NK-92 treated with Interleukin-12 subunit alpha and Interleukin-12 subunit beta, amount 100 ng/mL, for 24 hours (cell line): ENCODE data around the gene GPR141.
"Not testable (repeated sequence)": the region's sequence is repeated elsewhere in the genome, so short reads cannot be mapped to it uniquely, and the experiment has no call there.

Experiments
- DNase-seq: peaks from one replicate; lab custom pipeline; 2025; lab: John Stamatoyannopoulos, UW

Gene GPR141

DNA sequence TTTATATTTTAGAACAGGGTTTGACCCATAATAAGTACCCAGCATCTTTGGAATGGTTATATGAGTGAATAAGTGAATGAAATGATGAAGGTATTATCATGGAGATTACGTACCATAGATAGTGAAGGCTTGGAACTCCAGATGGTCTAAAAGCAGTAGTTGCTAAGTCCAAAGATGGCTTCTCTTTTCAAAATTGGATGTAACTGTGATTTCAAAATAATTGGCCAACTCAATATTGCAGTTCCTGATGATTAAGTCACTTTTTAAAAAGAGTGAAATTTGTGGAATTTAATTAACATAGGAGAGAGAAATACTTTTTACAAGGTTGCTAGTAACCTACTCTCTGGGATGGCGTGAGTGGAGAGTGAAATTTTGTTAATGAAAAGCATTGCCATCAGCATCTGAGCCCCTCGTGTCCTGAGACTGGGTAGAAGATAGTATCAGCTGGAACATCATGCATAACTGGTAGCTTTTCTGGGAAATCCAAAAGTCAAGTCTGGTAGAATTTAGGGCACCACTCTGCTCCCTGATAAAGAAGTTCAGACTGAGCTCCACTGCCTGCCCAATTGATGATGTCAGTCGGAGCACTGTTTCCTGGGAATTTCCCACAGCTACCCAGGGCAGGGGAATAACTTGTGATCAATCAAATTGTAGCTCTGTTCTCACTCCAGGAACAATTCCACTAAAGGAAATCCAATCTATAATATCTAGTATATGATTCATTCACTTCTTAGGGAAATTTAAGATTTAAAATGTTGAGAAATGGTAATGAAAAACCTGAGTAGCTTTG, 3.2 kb downstream of the GPR141 start:
- DNase-seq: no peak

DNA sequence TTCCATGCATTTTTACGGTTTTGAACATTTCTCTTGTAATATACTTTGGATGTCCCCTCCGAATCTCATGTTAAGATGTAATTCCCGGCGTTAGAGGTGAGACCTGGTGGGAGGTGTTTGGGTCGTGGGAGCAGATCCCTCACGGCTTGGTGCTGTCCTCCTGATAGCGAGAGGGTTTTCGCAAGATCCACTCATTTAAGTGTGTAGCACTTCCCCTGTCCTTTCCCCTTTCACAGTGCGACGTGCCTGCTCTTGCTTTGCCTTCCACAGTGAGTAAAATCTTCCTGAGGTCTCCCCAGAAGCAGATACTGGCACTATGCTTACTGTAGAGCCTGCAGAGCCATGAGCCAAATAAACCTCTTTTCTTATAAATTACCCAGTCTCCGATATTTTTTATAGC, 6.6 kb downstream of the GPR141 start:
- DNase-seq: no peak

DNA sequence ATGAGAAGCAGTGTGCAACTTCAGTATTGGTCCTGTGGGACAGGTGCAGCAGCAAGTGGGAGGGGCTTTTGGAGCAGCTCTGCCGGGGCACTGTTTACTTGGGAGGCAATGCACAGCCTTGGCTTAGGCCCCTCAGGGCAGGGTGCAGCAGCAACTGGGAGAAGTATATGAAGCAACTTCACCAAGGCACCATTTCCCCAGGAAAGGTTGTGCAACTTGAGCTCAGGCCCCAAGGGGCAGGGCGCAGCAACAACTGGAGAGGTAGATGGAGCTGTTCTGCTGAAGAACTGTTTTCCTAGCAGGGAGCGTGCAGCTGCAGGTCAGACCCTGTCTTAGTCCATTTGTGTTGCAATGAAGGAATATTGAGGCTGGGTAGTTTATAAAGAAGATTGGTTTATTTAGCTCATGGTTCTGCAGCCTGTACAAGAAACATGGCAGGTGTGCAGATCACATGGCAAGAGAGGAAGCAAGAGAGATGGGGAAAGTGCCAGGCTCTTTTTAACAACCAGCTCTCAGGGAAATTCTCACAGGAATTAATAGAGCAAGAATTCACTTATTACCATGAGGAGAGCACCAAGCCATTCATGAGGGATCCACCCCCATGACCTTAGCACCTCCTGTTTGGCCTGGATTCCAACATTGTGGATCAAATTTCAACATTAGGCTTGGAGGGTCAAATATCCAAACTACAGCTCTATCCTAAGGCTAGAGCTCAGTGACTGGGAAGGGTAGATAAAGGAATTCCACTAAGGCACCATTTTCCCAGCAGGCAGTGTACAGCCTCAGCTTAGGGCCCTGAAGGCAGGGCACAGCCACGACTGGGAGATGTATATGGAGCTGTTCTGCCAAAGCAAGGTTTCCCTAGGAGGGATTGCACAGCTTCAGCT, 10.9 kb downstream of the GPR141 start:
- DNase-seq: no peak

DNA sequence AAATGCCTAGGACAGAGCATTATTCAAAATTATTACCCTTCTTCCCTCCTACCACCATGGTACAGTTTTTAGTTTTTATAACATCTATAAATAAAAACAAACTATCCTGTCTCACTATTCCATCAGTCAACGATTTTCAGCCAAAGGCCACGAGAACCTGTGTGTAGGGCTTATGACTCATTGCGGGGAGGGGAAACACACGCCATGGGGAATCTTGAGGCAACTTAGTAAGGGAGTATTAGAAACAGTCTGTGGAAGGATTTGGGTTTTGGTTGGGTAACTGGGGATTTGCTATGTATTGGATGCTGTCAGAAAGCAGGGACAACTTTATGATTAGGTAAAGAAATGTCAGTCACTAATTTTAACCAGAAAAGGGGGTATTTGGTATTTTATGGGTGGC, 14.7 kb downstream of the GPR141 start:
- no peak for DNase-seq

DNA sequence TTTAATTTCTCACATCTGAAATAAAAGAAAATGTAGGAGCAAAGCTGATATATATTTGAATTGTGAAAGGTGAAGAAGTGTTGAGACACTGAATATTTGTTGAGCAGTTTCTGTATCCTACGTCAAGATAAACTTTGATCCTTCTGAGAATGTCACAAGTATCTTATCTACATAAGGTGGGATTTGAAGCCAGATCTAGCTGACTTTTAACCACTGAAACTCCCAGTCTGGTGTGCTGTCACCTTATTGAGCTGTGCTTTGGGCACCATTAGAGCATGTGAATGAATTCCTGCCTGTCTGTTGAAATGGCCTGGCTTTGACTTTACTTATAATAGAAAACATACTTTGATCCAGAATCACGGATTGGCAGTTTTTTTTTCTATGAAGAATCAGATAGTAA, 15.2 kb downstream of the GPR141 start:
- no peak for DNase-seq

DNA sequence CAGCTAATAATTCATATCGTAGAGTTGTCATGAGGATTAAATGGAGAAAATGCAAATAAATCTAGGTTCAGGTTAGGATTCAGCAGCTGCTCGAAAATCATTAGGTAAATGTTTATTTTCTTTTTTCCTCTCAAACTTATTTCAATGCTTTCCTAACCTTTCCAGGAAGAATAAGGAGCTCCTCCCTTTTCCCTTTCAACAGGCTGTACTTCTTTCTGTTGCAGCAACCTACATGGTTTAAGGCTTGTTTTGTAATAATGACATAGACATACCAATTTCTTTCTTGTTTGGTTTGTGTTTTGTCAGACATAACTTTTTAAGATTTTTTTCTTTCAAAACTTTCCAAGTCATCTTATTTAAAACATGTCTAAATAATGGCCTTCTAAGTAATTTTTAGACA, 18.2 kb downstream of the GPR141 start:
- DNase-seq: no peak

DNA sequence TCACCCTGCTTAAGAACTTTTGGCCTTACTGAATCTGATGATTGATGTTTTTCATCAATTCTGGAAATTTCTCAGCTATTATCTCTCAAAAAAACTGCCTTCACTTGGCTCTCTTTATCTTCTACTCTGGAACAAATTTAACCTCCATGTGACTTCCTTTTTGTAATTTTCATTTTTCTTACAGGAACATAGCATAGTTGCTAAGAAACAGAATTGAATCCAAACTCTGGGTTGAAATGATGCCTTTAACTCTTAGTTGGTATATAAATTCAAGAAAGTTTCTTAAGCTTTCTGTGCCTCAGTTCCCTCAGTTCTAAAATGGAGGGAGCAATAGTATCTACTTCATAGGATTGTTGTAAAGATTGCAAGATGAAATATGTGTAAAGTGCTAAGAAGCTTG, 19.8 kb downstream of the GPR141 start:
- no peak for DNase-seq

DNA sequence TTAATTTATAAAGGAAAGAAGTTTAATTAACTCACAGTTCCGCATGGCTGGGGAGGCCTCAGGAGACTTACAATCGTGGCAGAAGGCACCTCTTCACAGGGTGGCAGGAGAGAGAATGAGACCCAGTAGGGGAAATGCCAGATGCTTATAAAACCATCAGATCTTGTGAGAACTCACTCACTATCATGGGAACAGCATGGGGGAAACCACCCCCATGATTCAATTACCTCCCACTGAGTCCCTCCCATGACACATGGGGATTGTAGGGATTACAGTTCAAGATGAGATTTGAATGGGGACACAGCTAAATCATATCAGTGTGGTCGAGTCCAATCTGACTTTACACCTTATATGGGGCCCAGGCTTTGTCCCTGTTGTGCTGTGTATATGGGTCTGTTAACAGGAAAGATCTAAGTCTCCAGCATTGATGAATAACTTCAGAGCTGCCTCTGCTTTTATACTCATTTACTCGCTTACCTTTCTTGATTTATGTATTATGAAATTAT, 20.8 kb downstream of the GPR141 start:
- DNase-seq: not testable (repeated sequence)

DNA sequence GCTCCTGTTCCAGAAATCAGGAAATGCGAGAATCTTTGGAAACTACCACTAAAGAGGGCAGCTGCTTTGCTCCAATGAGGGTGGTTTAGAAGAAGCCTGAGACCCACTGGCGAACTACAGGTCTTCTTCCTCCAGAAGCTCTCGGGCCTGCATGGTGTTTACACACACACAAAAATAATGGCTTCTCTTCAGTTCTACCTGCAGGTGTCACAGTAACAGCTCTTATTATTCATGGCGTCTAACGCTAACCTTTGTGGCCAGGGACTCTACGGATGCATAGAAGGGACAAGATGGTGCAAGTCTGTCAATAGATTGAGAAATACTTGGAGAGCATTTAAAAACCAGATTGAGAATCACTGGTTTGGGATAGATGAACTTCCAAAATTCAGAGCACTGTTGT, 22.4 kb downstream of the GPR141 start:
- no peak for DNase-seq

DNA sequence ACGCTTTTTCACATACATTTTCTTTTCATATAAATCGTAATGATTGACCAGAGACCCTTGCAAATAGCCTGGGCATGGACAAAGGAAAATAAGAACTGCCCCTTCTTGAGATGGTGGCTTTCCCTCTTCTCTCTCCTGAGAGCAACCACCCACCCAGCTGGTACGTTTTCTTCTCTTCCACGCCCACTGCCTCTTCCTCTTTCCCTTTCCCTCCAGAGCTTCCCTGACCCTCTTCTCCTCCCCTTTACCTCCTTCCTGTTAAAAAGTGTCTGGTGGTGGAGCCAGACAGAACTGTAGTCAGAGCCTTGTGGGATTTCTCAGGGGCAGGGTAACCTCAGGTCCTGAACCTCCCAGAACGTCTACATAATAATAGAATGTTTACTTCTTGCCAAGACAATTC, 23.2 kb downstream of the GPR141 start:
- DNase-seq: no peak

DNA sequence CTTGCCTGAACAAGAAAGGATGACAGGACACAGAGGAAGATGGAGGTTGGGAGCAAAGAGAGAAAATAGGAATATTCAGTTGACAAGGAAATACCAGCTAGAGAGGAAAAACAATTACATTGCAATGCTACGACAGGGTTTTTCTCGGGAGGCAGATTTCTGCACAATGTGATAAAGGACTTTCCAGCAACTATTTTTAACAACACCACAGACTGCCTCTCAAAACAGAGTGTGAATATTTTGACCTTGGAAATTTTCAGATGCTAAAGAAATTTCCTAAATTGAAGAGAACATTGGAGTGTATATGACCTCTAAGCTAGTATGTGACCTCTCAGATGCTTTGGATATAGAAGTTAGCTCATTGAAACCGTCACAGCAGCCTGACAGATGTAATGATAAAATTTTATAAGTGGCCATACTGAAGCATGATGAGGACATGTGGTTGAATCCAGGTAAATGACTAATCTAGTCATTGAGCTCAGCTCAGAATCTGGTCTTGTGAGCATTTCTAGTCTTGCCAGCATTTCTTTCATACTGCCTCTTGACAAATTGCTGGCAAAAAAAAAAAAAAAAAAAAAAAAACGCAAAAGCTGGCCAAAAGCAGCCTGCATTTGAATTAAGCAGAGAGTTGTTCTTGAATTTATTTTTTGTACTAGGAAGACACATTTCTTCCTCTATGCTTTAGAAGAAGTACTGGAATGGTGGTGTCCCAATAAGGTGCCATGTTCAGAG, 24.4 kb downstream of the GPR141 start:
- no peak for DNase-seq

DNA sequence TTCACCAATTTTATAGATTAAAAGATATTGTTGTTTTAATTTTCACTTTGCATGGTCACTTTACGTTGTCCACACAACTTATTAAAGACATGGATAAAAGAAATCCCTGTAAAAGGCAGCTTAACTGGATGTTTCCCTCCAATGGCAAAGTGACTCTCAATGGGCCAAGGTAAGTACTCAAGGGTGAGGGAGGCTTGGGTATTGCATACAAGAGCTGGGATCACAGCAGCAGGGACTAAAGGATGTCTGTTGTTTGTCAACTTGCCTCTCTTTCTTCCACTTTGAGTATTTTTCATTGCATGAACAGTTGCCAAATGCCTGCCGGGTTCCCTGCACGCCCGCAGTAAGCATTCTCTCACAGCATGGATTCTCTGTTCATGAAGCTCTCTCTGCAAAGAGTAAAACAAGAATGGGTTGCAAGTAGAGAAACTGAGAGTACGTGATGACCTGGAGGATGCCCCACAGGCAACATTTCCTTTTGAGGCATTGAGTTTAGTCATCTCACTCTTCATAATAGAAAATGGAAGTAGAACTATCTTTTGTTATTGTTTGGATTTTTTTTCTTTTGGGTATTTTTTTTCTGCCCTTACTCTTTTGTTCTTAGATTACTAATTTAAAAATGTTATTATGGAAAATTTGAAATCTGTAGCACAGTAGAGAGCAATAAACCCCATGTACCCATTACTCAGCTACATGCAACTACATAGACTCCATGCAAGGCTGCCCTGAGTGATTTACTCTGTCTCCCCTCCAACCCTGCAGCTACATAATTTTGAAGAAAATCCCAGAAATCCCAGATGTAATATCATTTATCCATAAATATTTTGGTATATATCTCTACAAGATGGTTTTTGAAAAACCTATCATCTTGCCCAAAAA, 26.3 kb downstream of the GPR141 start:
- no peak for DNase-seq

DNA sequence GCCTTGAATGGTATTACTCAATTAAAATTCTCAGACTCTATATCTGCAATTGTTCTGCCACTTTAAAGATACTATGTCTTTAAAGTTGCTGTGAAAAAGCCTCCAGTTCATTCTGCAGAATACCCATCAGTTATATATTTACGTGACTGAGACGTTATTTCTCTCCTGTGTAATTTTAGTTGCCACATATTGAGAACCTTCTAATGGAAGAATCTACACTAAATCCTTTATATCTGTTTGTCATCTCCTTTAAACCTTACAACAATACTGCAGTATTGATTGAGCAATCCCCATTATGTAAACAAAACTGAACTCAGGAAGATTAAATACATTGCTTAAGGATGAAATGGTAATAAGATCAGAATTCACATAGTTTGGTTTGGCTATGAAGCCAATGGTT, 30.0 kb downstream of the GPR141 start:
- no peak for DNase-seq

DNA sequence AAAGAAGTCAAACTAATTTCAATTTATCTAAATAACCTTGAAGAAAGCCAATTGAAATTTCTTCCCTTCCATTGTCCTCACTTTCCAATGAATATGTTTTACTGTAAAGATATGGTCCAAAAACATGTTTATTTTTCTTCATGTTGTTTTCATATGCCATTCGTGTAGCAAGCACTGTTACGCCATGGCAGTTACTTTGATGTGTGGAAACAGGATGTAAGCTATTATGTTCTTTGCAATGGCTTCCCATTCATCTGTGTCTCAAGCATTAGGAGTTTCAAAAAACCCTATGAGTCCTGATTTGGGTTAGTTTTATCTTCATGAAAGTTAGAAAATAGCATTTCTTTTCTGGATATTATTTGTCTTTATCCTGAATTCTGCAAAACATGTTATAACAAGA, 31.0 kb downstream of the GPR141 start:
- no peak for DNase-seq

DNA sequence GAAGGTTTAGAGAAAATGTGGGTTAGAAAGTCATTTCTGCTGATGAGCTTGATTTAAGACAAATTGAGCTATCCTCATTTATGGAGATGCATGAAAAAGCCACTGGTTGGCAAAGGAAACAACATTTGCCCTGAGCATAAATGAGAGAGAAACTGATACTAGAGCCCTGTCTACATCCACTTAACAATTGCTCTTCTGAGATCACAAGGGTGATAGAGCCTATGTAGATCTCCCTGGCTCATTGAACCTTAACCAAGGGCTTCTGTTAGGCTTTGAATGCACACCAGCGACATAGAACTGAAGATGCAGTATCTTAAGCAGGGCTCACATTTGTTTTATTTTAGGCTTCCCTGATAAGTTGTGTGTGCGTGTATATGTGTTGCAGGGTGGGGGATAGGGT, 35.0 kb downstream of the GPR141 start:
- DNase-seq: no peak

DNA sequence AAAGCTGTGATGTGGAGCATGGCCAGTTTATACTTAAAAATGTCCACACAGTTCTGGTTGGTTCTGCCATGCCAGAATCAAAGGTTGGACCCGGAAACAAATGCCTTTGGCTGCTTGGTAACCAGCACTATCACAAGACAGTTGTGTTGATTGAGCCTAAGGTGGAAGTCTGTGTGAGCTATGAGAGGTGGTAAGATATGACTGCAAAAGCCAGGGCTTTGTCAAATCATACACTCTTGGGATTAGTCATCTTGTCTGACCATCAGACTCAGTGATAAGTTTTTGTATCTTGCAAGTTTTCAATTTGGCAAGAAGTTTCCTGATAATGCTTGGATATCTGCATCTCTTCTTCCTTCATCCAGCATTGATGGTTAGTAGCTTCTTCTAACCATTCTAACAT, 35.5 kb downstream of the GPR141 start:
- no peak for DNase-seq

DNA sequence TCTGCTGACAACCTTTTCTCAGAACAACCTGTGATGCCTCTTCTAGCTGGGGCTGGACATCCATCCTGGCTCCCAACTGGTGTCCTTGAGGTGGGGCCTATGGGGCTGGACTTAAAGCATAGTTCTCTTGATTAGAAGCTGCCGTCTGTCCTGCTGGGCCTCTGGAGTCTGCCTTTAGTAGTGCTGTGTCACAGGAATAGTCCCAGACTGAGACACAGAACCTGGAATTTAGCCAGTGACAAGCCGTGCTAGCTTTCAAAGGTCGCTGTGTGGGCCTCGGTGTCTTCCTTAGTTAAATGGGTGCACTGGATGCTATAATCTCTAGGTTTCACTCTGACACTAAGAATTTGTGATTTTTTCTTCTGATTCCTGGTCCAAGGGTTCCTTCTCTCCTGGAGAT, 41.2 kb downstream of the GPR141 start:
- DNase-seq: no peak

DNA sequence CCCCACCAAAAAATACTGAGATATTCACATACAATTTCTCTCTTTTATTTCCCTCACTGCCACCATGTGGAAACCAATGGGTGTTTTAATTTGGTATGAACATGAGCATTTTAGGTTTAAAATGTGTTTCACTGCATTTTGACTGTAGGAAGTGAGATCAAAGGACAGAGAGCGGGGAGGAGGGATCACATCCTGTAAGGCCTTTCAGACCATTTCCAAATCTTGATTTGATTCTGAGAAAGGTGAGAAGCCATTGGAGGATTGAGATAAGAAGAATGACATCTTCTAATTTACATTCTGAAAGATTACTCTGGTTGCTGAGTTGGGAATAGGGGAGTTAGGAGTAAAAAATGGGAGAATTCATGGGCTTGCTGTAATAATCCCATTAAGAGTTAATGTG, 42.5 kb downstream of the GPR141 start:
- no peak for DNase-seq

DNA sequence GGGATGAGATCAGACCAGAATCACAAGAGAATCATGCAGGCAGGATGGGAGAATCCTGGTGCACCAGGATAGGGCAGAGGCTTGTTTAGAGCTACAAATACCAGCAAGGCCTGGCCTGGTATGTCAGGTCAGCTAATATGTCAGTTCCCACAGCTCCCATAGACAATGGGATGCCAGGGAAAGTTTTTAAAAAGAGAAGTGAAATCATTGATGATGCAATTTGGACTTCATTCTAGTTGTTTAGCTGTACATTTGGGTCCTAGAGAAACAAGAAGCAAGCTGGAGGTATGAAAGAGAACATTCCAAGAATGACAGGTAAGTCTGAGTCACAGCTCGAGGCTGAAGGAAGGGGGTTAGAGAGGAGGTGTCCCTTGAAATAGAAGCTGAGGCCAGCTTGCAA, 45.2 kb downstream of the GPR141 start:
- no peak for DNase-seq

DNA sequence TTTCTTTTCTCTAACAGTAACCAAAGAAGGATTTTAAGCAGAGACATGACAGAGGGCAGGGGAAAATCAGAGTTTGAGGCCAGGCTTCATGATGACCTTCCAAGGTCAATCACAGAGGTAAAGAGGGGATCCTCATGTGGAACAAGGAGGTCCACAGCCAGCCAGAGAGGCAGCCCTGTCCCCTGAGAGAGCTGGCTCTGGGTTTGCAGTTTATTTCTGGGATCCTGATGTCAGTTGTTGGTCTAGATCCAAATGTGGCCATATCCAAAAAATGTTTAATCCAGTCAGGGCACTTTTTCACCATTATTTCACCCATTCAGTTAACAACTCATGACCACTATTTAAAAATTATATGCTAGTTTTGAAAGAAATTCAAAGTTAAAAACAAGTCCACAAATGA, 45.6 kb downstream of the GPR141 start:
- no peak for DNase-seq

DNA sequence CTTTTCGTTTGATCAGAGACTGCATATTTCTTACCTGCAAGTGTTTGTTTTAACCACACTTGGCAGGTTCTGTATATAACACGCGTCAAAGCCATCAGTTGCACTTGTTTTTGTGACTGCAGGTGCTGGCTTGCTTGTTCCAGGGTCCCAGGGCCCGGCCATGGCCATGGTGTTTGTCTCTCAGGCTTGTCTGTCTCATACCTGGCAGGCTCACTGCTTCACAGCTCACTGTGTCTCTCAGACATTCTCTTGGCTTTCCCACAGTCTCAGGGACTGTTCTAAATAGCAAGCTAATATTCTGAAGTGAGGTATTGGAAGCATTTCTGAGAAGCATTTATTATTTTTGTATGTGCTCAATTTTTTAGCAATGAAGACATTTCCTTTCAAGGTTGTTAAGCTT, 46.9 kb downstream of the GPR141 start:
- no peak for DNase-seq

DNA sequence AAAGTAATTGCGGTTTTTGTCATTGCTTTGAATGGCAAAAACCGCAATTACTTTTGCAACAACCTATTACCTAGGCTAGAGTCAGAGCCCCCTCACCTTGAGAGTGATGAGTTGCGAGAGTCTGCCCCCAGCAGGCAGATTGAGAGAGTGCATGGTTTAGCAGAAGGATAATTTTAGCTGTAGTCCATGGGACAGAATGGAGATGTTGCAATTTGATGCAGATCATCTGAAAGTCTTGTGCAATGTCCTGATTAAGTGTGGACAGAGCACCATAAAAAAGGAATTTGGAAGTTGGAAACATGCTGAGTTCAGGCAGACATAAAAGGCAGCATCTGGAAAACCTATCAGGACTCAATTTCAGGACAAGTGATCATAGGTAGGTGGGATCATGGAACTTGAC, 48.7 kb downstream of the GPR141 start:
- DNase-seq: peak; percentile 37
